DMS53 treated with DMSO at 0.1 percent for 48 hours (cell line): Measurements from ENCODE around the gene TRAK1.

ENCODE experiments used
- DNase-seq: peaks from one replicate; lab custom pipeline; 2025; ENCODE audit not compliant: unreplicated experiment; lab: John Stamatoyannopoulos, UW

Gene TRAK1

GRCh38 chr3:42176242-42177034 is 85.3 kb downstream of the TRAK1 start:
- DNase-seq: no peak

GRCh38 chr3:42177068-42177800 is 86.1 kb downstream of the TRAK1 start:
- no peak for DNase-seq

GRCh38 chr3:42177801-42178150 is 86.6 kb downstream of the TRAK1 start:
- no peak for DNase-seq

- peak; percentile 1 for DNase-seq
Observed at GRCh38 chr3:42179110-42179725, 88.1 kb downstream of the TRAK1 start.

GRCh38 chr3:42180901-42181300 is 89.7 kb downstream of the TRAK1 start:
- DNase-seq: no peak

- DNase-seq: no peak
Observed at GRCh38 chr3:42182555-42182954, 91.4 kb downstream of the TRAK1 start.

- DNase-seq: no peak
Observed at GRCh38 chr3:42183991-42184632, 93.0 kb downstream of the TRAK1 start.

- DNase-seq: no peak
Observed at GRCh38 chr3:42184651-42185443, 93.7 kb downstream of the TRAK1 start.

GRCh38 chr3:42187936-42188335 is 96.8 kb downstream of the TRAK1 start:
- DNase-seq: no peak

GRCh38 chr3:42188376-42188775 is 97.2 kb downstream of the TRAK1 start:
- DNase-seq: no peak

GRCh38 chr3:42189001-42189460 is 97.9 kb downstream of the TRAK1 start:
- DNase-seq: no peak

GRCh38 chr3:42189736-42190135 is 98.6 kb downstream of the TRAK1 start:
- DNase-seq: no peak

GRCh38 chr3:42190701-42191442 is 99.7 kb downstream of the TRAK1 start:
- DNase-seq: no peak

- DNase-seq: no peak
Observed at GRCh38 chr3:42191443-42191747, 100.2 kb downstream of the TRAK1 start.

GRCh38 chr3:42192334-42193200 is 101.4 kb downstream of the TRAK1 start:
- no peak for DNase-seq

- DNase-seq: no peak
Observed at GRCh38 chr3:42194943-42195510, 103.9 kb downstream of the TRAK1 start.

- no peak for DNase-seq
Observed at GRCh38 chr3:42195879-42196330, 104.7 kb downstream of the TRAK1 start.

- no peak for DNase-seq
Observed at GRCh38 chr3:42198709-42199108, 107.6 kb downstream of the TRAK1 start.
